Measurements from ENCODE around the gene PITPNC1.

- TF ChIP-seq, protein P1, sequence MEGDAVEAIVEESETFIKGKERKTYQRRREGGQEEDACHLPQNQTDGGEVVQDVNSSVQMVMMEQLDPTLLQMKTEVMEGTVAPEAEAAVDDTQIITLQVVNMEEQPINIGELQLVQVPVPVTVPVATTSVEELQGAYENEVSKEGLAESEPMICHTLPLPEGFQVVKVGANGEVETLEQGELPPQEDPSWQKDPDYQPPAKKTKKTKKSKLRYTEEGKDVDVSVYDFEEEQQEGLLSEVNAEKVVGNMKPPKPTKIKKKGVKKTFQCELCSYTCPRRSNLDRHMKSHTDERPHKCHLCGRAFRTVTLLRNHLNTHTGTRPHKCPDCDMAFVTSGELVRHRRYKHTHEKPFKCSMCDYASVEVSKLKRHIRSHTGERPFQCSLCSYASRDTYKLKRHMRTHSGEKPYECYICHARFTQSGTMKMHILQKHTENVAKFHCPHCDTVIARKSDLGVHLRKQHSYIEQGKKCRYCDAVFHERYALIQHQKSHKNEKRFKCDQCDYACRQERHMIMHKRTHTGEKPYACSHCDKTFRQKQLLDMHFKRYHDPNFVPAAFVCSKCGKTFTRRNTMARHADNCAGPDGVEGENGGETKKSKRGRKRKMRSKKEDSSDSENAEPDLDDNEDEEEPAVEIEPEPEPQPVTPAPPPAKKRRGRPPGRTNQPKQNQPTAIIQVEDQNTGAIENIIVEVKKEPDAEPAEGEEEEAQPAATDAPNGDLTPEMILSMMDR (IDR thresholded peaks at IDR 0.05; ENCODE audit: low read length): no peak
- TF ChIP-seq EZH2 (IDR thresholded peaks at IDR 0.05; ENCODE audit: borderline replicate concordance, low read length): no peak
These were observed 364.9 kb downstream of the PITPNC1 start for GRCh38 chr17:67742025-67742424.

Data from OCI-LY1 (cell line).